Duodenal mucosa (tissue), 2 donors: Measurements from ENCODE around the gene RAPGEF2.

ENCODE experiments used
- H3K27ac ChIP-seq: one replicate; pipeline ENCODE4 v1.7.0; 2013; ENCODE audit warnings: low read depth, low read length
- H3K27me3 ChIP-seq, 2 donors: one replicate each; pipeline ENCODE4 v1.7.0; 2013; ENCODE audit warnings: low read length in 2 of 2, control low read depth in 1 of 2; ENCODE audit not compliant: insufficient read depth in 2 of 2, control insufficient read depth in 1 of 2
- H3K36me3 ChIP-seq, 2 donors: one replicate each; pipeline ENCODE4 v1.7.0; 2013; ENCODE audit warnings: low read length in 2 of 2, control low read depth in 1 of 2; ENCODE audit not compliant: insufficient read depth in 2 of 2, control insufficient read depth in 1 of 2
- H3K4me1 ChIP-seq, 2 donors: one replicate each; pipeline ENCODE4 v1.7.0; 2013; ENCODE audit warnings: low read length in 2 of 2, control low read depth in 1 of 2; ENCODE audit not compliant: insufficient read depth in 2 of 2, control insufficient read depth in 1 of 2
- H3K4me3 ChIP-seq, 2 donors: one replicate each; pipeline ENCODE4 v1.7.0; 2013; ENCODE audit warnings: low read length in 2 of 2, low read depth in 1 of 2
- H3K9ac ChIP-seq, 2 donors: one replicate each; pipeline ENCODE4 v1.7.0; 2013; ENCODE audit warnings: low read length in 2 of 2, low read depth in 1 of 2
- H3K9me3 ChIP-seq, 2 donors: one replicate each; pipeline ENCODE4 v1.7.0; 2013; ENCODE audit warnings: low read length in 2 of 2, control low read depth in 1 of 2; ENCODE audit not compliant: control insufficient read depth in 1 of 2

Gene RAPGEF2

DNA sequence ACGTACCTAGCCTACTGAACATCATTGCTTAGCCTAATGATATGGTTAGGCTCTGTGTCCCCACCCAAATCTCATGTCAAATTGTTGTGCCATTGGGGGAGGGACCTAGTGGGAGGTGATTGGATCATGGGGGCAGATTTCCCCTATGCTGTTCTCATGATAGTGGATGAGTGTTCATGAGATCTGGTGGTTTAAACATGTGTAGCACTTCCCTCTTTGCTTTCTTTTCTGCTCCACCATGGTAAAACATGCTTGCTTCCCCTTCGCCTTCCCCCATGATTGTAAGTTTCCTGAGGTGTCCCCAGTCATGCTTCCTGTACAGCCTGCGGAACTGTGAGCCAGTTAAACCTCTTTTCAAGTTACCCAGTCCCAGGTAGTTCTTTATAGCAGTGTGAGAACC is 102.6 kb downstream of the RAPGEF2 start:
- no peak overlapping the region for H3K4me3 ChIP-seq
- H3K27ac ChIP-seq = no peak overlapping the region
- H3K4me1 ChIP-seq = no peaks in the 10 kb centered on the region
- no peaks in the 10 kb centered on the region for H3K9me3 ChIP-seq
- no peaks in the 10 kb centered on the region for H3K27me3 ChIP-seq
- H3K9ac ChIP-seq = no peak overlapping the region
- H3K36me3 ChIP-seq = no peaks in the 10 kb centered on the region

DNA sequence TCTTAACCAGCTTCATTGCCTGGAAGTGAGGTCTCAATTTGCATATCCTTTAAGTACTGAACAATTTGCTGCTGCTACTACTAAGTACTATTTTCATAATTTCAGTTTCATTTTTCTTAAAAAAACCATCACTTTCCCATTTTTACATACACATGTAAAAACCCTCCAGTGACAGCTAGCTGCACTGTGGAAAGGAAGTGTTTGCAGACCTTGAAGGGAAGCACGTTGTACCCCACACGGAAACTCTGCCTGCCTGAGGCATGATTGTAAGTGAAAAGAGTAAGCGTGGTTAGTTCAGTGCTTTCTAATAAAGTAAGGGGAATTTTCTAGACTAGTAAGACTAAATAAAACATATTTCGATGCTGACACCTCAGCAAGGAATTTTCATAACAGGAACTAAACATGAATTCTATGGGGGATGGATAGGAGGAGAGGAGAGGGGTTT is 103.6 kb downstream of the RAPGEF2 start:
- Histone ChIP-seq H3K9me3 (no peaks in the 10 kb centered on the region), H3K27me3 (no peaks in the 10 kb centered on the region), H3K9ac (no peak overlapping the region), H3K4me1 (no peaks in the 10 kb centered on the region), H3K36me3 (peaks cover 4 to 5% of the 10 kb centered on the region in 2 donors), H3K4me3 (no peak overlapping the region), H3K27ac (no peak overlapping the region)

DNA sequence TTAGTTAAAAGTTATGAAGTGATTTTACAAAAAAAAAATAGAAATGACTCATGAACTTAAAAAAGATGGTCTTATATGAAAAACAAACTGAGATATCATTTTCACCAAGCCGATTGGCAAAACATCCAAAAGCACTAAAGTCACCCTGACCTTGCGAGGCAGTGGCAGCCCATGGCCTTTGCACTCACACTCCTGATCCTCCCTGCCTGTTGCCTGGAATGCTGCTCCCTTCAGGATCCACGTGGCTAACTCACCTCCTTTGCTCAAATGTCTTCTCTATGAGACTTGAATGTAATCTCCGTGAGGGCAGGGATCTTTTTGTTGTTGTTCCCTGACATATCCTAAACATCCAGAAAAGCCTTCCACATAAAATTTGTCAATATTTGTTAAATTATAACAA is 106.4 kb downstream of the RAPGEF2 start:
- no peaks in the 10 kb centered on the region for H3K9me3 ChIP-seq
- H3K36me3 ChIP-seq = peaks cover 4 to 5% of the 10 kb centered on the region in 2 donors
- no peak overlapping the region for H3K9ac ChIP-seq
- no peaks in the 10 kb centered on the region for H3K4me1 ChIP-seq
- no peak overlapping the region for H3K27ac ChIP-seq
- no peaks in the 10 kb centered on the region for H3K27me3 ChIP-seq
- no peak overlapping the region for H3K4me3 ChIP-seq

DNA sequence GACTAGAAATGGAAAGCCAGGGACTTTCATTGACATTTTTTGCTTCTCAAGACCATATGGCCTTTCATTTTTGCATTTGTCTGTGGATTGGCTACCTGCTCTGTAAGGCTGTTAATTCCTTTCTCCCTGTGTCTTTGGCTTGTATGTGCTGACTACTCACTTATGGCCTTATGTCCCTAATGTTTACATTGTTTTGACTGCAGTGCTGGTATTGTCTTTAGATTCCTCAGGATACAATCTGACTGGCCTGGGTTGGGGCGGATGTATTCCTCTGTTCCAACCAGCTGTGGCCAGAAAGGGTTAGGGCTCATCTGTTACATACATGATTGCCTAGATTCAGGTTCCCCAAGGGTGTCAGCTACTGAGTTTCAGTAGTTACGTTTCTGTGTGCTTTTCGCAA is 108.1 kb downstream of the RAPGEF2 start:
- no peak overlapping the region for H3K4me3 ChIP-seq
- H3K27ac ChIP-seq = no peak overlapping the region
- H3K36me3 ChIP-seq = peaks cover 4 to 5% of the 10 kb centered on the region in 2 donors
- no peaks in the 10 kb centered on the region for H3K27me3 ChIP-seq
- H3K4me1 ChIP-seq = no peaks in the 10 kb centered on the region
- H3K9me3 ChIP-seq = no peaks in the 10 kb centered on the region
- no peak overlapping the region for H3K9ac ChIP-seq

DNA sequence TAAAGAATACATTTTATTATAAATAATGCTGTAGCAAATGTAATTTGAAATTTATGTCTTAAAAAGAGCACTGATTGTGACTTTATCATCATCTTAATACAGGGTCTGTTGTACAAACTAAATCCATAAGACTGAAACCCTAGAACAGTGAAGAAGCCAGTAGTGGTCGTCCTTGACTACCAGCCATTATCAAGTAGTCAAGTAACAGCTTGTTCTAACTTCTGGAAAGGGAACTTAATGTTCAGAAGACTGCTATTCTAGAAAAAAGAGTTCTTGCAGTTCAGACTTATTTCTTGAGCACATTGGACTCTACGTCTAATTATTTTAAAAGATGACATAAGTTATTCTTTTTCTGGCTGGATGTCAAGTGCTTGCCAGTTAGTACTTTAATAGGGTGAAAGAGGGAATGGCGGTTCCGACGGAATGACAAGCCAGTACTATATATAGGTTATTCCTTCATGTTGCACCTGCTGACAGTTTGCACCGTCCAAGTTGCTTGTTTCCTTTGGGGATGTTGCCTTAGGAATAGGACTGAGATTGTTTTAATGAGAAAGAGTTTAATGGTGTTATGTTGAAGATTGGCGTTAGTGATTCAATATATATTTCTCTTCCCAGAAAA is 109.9 kb downstream of the RAPGEF2 start:
- no peak overlapping the region for H3K9ac ChIP-seq
- no peak overlapping the region for H3K27ac ChIP-seq
- no peak overlapping the region for H3K4me3 ChIP-seq
- H3K36me3 ChIP-seq = peaks cover 4 to 5% of the 10 kb centered on the region in 2 donors
- H3K9me3 ChIP-seq = no peaks in the 10 kb centered on the region
- no peaks in the 10 kb centered on the region for H3K4me1 ChIP-seq
- H3K27me3 ChIP-seq = no peaks in the 10 kb centered on the region

DNA sequence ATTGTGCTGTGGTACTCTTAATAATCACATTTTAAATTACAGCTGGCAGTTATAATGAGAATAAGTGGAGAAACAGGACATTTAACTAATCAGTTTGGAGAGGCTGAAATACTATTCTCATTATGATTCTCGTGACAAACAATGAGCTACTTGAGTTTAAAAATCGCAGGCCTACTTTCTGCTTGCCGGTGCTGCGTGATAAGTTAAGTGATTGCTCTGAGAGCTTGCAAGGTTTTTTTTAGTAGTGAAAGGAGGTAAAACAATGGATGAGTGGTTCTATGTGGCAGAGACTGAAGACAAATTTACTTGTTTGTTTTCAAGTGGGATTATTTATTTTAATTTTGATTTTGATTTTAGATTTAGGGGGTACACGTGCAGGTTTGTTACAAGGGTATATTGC is 114.0 kb downstream of the RAPGEF2 start:
- Histone ChIP-seq H3K27ac (no peak overlapping the region), H3K4me1 (no peaks in the 10 kb centered on the region), H3K27me3 (no peaks in the 10 kb centered on the region), H3K36me3 (no peaks in the 10 kb centered on the region), H3K9me3 (no peaks in the 10 kb centered on the region), H3K9ac (no peak overlapping the region), H3K4me3 (no peak overlapping the region)

DNA sequence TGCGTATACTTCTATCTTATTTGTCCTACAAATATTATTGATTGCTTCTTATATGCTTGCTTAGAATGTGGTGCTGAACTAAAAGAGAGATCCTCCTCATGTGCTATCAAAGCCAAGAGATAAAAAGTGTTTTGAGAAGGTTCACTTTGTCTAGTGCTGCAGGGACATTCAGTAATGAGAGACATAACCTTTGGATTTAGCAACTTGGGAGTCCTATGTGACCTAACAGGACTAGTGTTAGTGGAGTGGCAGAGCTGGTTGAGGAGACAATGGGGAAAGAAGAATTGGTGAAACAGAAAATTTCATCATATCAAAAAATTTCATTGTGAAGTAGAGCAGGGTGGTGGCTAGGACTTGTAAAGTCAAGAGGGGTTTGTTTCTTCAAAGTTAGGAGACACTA is 117.0 kb downstream of the RAPGEF2 start:
- H3K9ac ChIP-seq = no peak overlapping the region
- H3K9me3 ChIP-seq = no peaks in the 10 kb centered on the region
- peaks cover 0 to 9% of the 10 kb centered on the region in 2 donors for H3K4me1 ChIP-seq
- no peaks in the 10 kb centered on the region for H3K27me3 ChIP-seq
- no peak overlapping the region for H3K4me3 ChIP-seq
- no peaks in the 10 kb centered on the region for H3K36me3 ChIP-seq
- H3K27ac ChIP-seq = no peak overlapping the region

DNA sequence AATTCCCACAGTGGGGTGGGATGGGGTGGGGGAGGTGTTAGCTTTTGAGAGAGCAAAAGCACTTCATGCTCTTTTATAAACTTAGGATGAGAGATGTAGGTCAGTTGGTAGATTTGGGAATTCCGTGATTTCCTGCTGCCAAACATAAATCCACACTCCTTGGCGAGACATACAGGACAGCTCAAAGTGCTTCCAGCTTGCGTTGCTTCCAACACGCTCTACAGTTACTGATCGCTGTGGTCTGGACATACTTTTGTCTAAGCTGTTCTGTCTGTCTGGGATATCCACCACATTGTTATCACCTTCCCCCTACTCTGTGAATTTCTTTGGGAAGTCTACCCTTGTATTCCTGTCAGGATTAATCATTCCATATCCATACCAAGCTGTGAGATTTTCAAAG is 117.5 kb downstream of the RAPGEF2 start:
- Histone ChIP-seq H3K4me3 (no peak overlapping the region), H3K27me3 (no peaks in the 10 kb centered on the region), H3K9ac (no peak overlapping the region), H3K9me3 (no peaks in the 10 kb centered on the region), H3K4me1 (peaks cover 0 to 10% of the 10 kb centered on the region in 2 donors), H3K27ac (no peak overlapping the region), H3K36me3 (no peaks in the 10 kb centered on the region)

DNA sequence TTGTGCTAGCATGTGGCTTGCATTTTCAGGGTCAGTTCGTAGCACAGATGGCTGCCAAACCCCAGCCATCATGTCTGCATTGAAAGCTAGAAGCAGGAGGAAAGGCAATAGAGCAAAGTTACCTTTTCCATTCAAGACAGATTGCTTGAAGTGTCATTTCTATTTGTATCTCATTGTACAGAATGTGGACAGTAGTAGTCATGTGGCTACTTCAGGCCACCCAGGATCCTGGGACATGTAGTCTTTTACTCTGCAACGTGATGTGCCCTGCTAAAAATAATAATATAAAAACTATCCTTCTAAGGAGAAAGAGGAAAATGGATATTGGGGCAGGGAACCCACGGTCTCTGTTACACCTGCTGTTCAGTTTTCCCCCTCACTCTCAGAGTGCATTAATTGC is 118.4 kb downstream of the RAPGEF2 start:
- Histone ChIP-seq H3K36me3 (no peaks in the 10 kb centered on the region), H3K4me1 (peaks cover 0 to 10% of the 10 kb centered on the region in 2 donors), H3K27me3 (no peaks in the 10 kb centered on the region), H3K4me3 (no peak overlapping the region), H3K9ac (no peak overlapping the region), H3K27ac (no peak overlapping the region), H3K9me3 (no peaks in the 10 kb centered on the region)

DNA sequence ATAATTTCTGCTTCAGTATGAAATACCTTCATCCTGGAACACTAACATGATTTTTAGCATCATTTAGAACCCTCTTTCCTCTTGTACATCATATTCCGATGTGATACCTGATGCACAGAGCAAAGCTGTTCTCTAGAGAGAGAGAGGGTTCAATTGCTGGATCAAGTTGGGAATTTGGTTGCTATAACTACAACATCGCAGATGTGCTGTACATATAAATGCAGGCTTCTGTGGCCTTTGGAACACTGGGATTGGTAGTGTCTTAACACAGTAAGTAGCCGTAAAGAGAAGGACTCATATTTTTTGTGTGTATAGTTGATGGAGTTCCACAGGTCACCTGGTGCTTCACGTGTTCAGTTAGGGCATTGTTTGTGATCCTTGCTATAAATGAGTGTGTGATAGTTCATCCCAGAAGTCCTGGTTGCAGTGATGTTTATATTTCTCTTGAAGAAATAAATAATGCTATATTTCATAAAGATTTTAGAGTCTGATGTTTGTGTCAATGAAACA is 119.2 kb downstream of the RAPGEF2 start:
- no peak overlapping the region for H3K27ac ChIP-seq
- no peak overlapping the region for H3K9ac ChIP-seq
- H3K4me3 ChIP-seq = no peak overlapping the region
- no peaks in the 10 kb centered on the region for H3K9me3 ChIP-seq
- no peaks in the 10 kb centered on the region for H3K27me3 ChIP-seq
- no peaks in the 10 kb centered on the region for H3K36me3 ChIP-seq
- H3K4me1 ChIP-seq = peaks cover 0 to 10% of the 10 kb centered on the region in 2 donors
